Aorta (tissue), 5 donors: ENCODE data around the gene PXMP4. TPM values are rescaled to one million over a fixed set of nuclear protein-coding genes. Genes with fewer than 3 reads are reported as not detected.

ENCODE experiments used
- ATAC-seq: fragments of 200-7000 bp; cut with Tn5 transposase; one replicate; pipeline ENCODE4 v1.9.1; 2022; ENCODE audit warnings: moderate library complexity; ENCODE audit not compliant: low FRiP score
- DNase-seq, 2 donors: peaks; one replicate each; pipeline ENCODE4 v3.0.0-alpha.2; 2020
- H3K27ac ChIP-seq, 2 donors: one replicate each; pipeline ENCODE4 v1.5.1; 2013; ENCODE audit warnings: low read length in 2 of 2, mild to moderate bottlenecking in 2 of 2, moderate library complexity in 2 of 2, control low read depth in 1 of 2, inconsistent platforms in 1 of 2, low read depth in 1 of 2
- H3K27me3 ChIP-seq, 2 donors: one replicate each; pipeline ENCODE4 v1.6.1; 2013; ENCODE audit warnings: control low read depth in 1 of 2, low read length in 1 of 2, mild to moderate bottlenecking in 1 of 2, moderate library complexity in 1 of 2; ENCODE audit not compliant: insufficient read depth in 2 of 2, control insufficient read depth in 1 of 2
- H3K36me3 ChIP-seq, 2 donors: one replicate each; pipeline ENCODE4 v1.6.1; 2013; ENCODE audit warnings: control low read depth in 1 of 2, low read length in 1 of 2, mild to moderate bottlenecking in 1 of 2; ENCODE audit not compliant: insufficient read depth in 2 of 2, control insufficient read depth in 1 of 2
- H3K4me1 ChIP-seq, 2 donors: one replicate each; pipeline ENCODE4 v1.6.1; 2013; ENCODE audit warnings: low read length in 2 of 2, control low read depth in 1 of 2, mild to moderate bottlenecking in 1 of 2, moderate library complexity in 1 of 2; ENCODE audit not compliant: insufficient read depth in 2 of 2, control insufficient read depth in 1 of 2
- H3K4me3 ChIP-seq, 2 donors: one replicate each; pipeline ENCODE4 v1.5.1; 2013; ENCODE audit warnings: low read length in 2 of 2, control low read depth in 1 of 2, mild to moderate bottlenecking in 1 of 2
- H3K9me3 ChIP-seq: one replicate; pipeline ENCODE4 v1.6.1; 2013; ENCODE audit warnings: mild to moderate bottlenecking, low read length; ENCODE audit not compliant: control insufficient read depth
- WGBS, 2 donors: extraction: QIAGEN DNeasy Blood & Tissue Kit; methylation state at CpG; one replicate each; pipeline ENCODE4 v1.1.7; 2013; 5-methylcytosine and 5-hydroxymethylcytosine counted together
- intact Hi-C, 2 donors: fragments of 100-400 bp; cut with DNase I; formaldehyde crosslinking; loops; one replicate each; pipeline versions ENCODE4 v1.14.2 to v1.15.0; 2022
- polyA plus RNA-seq, 2 donors: library from polyadenylated mRNA; stranded (reverse); fragments of 200-250 nt; gene quantifications; one replicate each; pipeline ENCODE4 v1.2.3, GENCODE V29; 2013
- total RNA-seq, 2 donors: library from RNA; stranded (reverse); fragmentation: NEBNext Ultra II Directional; extraction: Animal tissue kit (Norgen Biotek cat#: 25700); gene quantifications; one replicate each; pipeline ENCODE4 v1.2.1, GENCODE V29; 2021
- donor health status: healthy with polysubstance abuse.
- donor health status: Bipolar disorder and iron deficiency.
- donor health status: DM: no; HTN: no; CAD: no.
- donor health status: DM: no; HTN: no; CAD: no.
- donor health status: DM: yes; HTN: yes; CAD: no.

The PXMP4 gene
- total and polyA plus RNA-seq, 4 donors: 1.5 to 7.5 (median 4.7) TPM

DNA sequence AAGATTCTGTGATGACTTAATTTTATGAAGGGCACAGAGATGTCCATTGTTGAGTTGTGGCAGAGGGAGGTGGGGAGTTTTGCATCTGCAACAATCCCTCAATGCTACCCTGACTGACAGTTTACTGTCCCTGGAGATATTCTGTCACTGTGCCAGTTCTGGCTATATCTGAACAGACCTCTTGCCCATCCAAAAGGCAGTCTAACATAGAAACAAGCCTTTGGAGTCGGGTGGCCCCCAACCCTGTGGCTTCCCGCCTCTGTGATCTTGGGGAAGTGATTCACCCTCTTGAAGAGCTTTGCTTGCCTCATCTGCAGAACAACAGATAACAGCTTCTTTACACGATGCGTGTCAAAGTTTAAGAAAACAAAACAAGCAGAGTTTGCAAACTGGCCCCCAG is 30.1 kb downstream of the PXMP4 start:
- no peaks in the 10 kb centered on the region for H3K27me3 ChIP-seq
- no peak overlapping the region for H3K27ac ChIP-seq
- DNase-seq (no peak), ATAC-seq (no peak)
- H3K4me1 ChIP-seq: no peaks in the 10 kb centered on the region
- no peak overlapping the region for H3K4me3 ChIP-seq
- no peaks in the 10 kb centered on the region for H3K9me3 ChIP-seq
- H3K36me3 ChIP-seq: no peaks in the 10 kb centered on the region
- 68 to 69% methylated on average over 4 of the region's 4 CpGs for WGBS, 2 donors
- intact Hi-C loops: loop anchor here in 1 of 2 donors (5.0 kb wide), 1 partner anchor 32 kb away; the partner anchor contains the start of gene PXMP4

- DNase-seq (no peak), ATAC-seq (no peak)
- 95 to 97% methylated on average over 1 of the region's 1 CpG for WGBS, 2 donors
- intact Hi-C loops: loop anchor here in 1 of 2 donors (5.0 kb wide), 1 partner anchor 33 kb away; the partner anchor contains the start of gene PXMP4
- H3K4me3 ChIP-seq: no peak overlapping the region
- H3K9me3 ChIP-seq: no peaks in the 10 kb centered on the region
- H3K27me3 ChIP-seq: no peaks in the 10 kb centered on the region
- H3K36me3 ChIP-seq: no peaks in the 10 kb centered on the region
- H3K4me1 ChIP-seq: no peaks in the 10 kb centered on the region
- H3K27ac ChIP-seq: no peak overlapping the region
These were observed 30.6 kb downstream of the PXMP4 start for GRCh38 chr20:33689493-33689892.

- no peak for ATAC-seq
- WGBS, 2 donors: 70 to 76% methylated on average over 3 of the region's 3 CpGs
- intact Hi-C loops: loop anchor here in 1 of 2 donors (5.0 kb wide), 1 partner anchor 33 kb away; the partner anchor contains the start of gene PXMP4
These were observed 31.1 kb downstream of the PXMP4 start for GRCh38 chr20:33688938-33689424.

DNA sequence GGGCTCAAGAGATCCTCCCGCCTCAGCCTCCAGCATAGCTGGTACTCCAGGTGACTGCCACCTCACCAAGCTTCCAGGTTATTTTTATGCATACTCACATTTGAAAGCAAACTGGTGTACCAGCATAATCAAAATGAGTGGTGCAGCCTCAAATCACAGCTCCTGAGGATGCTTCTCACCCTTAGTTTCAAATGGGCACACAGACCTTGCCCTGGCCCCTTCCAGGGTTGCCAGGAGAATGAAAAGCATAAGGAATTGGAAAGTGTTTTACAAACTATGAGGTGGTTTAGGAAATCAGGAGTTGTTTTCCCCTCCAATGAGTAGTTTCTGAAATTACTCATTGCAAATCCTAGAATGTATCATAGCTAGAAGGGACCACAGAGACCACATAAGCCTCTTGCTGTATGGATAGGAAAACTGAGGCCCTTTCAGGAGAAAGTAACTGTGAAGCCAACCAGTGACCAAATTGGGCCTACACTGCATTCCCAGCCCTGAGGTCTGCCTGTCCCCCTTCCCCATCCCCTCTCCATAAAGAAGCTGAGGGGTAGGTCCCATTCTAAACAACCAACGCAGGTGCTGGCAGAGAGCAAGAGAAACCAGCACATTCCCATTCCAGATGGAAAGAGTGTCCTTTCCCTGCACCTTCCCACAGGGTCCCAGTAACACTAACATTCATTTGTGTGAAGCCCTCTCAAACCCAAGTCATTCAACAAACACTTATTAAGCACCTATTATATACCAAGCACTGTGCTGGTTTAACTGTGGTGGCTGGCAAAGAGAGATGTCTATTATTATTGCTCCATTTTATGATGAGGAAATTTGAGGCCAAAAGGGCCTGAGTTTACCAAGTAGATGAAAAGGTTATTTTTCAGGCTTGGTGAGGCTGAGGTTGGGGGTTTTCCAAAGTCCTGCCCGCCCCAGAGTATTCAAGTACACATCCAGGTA is 31.8 kb downstream of the PXMP4 start:
- H3K27ac ChIP-seq: no peak overlapping the region
- no peak overlapping the region for H3K4me3 ChIP-seq
- DNase-seq (no peak), ATAC-seq (no peak)
- H3K27me3 ChIP-seq: no peaks in the 10 kb centered on the region
- no peaks in the 10 kb centered on the region for H3K36me3 ChIP-seq
- 87 to 88% methylated on average over 3 of the region's 3 CpGs for WGBS, 2 donors
- H3K9me3 ChIP-seq: no peaks in the 10 kb centered on the region
- no peaks in the 10 kb centered on the region for H3K4me1 ChIP-seq
- intact Hi-C loops: loop anchor here in 1 of 2 donors (5.0 kb wide), 1 partner anchor 34 kb away; the partner anchor contains the start of gene PXMP4

More at GRCh38 chr20:33688938-33689424, 31.1 kb downstream of the PXMP4 start:
- Histone ChIP-seq H3K9me3 (no peaks in the 10 kb centered on the region), H3K27me3 (no peaks in the 10 kb centered on the region), H3K27ac (no peak overlapping the region), H3K36me3 (no peaks in the 10 kb centered on the region), H3K4me3 (no peak overlapping the region), H3K4me1 (no peaks in the 10 kb centered on the region)
- no peak for DNase-seq

GRCh38 chr20:33687370-33687915 is 32.7 kb downstream of the PXMP4 start:
- H3K27ac ChIP-seq: no peak overlapping the region
- ATAC-seq (no peak), DNase-seq (no peak)
- H3K36me3 ChIP-seq: no peaks in the 10 kb centered on the region
- intact Hi-C loops: loop anchor here in 1 of 2 donors (5.0 kb wide), 1 partner anchor 35 kb away; the partner anchor contains the start of gene PXMP4
- H3K9me3 ChIP-seq: no peaks in the 10 kb centered on the region
- no peaks in the 10 kb centered on the region for H3K27me3 ChIP-seq
- H3K4me1 ChIP-seq: no peaks in the 10 kb centered on the region
- 78 to 79% methylated on average over 8 of the region's 8 CpGs for WGBS, 2 donors
- H3K4me3 ChIP-seq: no peak overlapping the region

DNA sequence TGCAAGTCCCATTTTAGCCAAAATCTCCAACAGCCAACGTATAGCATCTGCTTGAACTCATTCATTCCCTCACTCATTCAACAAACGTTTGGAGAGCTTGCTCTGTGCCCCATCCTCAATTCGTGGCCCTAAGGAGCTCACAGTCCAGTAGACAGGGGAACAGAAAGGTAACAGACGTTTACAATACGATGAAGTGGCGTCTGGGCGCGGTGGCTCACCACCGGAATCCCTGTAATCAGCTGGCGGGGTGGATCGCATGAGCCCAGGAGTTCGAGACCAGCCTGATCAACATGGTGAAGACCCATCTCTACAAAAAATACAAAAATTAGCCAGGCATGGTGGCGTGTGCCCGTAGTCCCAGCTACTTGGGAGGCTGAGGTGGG is 33.1 kb downstream of the PXMP4 start:
- no peaks in the 10 kb centered on the region for H3K4me1 ChIP-seq
- 81 to 85% methylated on average over 14 of the region's 14 CpGs for WGBS, 2 donors
- intact Hi-C loops: loop anchor here in 1 of 2 donors (5.0 kb wide), 1 partner anchor 35 kb away; the partner anchor contains the start of gene PXMP4
- ATAC-seq (no peak), DNase-seq (no peak)
- H3K36me3 ChIP-seq: no peaks in the 10 kb centered on the region
- no peak overlapping the region for H3K4me3 ChIP-seq
- no peaks in the 10 kb centered on the region for H3K27me3 ChIP-seq
- H3K9me3 ChIP-seq: no peaks in the 10 kb centered on the region
- H3K27ac ChIP-seq: no peak overlapping the region

- Histone ChIP-seq H3K27me3 (no peaks in the 10 kb centered on the region), H3K36me3 (no peaks in the 10 kb centered on the region), H3K27ac (no peak within 1 kb of the TSS), H3K4me3 (peak within 1 kb of the TSS; percentile 40 to 47), H3K4me1 (no peaks in the 10 kb centered on the region), H3K9me3 (no peaks in the 10 kb centered on the region)
- intact Hi-C loops: loop anchor here in 1 of 2 donors (5.0 kb wide), 1 partner anchor 36 kb away; the partner anchor contains the start of gene PXMP4
- DNase-seq: peak; percentile 97 to 98
- 2 to 3% methylated on average over 63 to 101 of the region's 101 CpGs for WGBS, 2 donors
- peak; percentile 97 for ATAC-seq
These were observed 33.8 kb downstream of the PXMP4 start, which contains the start of gene E2F1 for GRCh38 chr20:33686100-33686983. E2F1 (minus strand) TSS chr20:33686385; CDS start chr20:33686264, 121 bp downstream.
